ENCODE results near the gene RPL10A. TPM values are rescaled to one million over a fixed set of nuclear protein-coding genes. Genes with fewer than 3 reads are reported as not detected.

Gene RPL10A
- polyA plus RNA-seq, 3 donors: 345 to 1,242 (median 421) TPM

- Histone ChIP-seq H3K9ac (ENCODE audit: insufficient read depth, low read length, poor library complexity, severe bottlenecking) (peak overlapping the region; percentile 91), H3K4me1 (ENCODE audit: control insufficient read depth in 1 of 2, insufficient read depth in 2 of 2, low read length in 2 of 2) (peaks cover 23 to 30% of the 10 kb centered on the region in 2 donors), H3K36me3 (replicated peaks in 1 of 2; ENCODE audit: control insufficient read depth in 1 of 2, insufficient read depth in 2 of 2, low read length in 2 of 2) (peaks cover 34 to 43% of the 10 kb centered on the region in 2 donors), H2AFZ (ENCODE audit: insufficient read depth, low read depth, low read length, poor library complexity, severe bottlenecking) (peak overlapping the region; percentile 93), H4K20me1 (ENCODE audit: insufficient read depth, low read length) (peaks cover 51% of the 10 kb centered on the region), H3K27ac (ENCODE audit: low read depth in 1 of 2, low read length in 2 of 2) (peak overlapping the region; percentile 92 to 93), H3K27me3 (ENCODE audit: control insufficient read depth in 2 of 2, insufficient read depth in 2 of 2, low read length in 2 of 2) (no peaks in the 10 kb centered on the region), H3K79me2 (ENCODE audit: insufficient read depth, low read length) (peaks cover 29% of the 10 kb centered on the region), H3K4me3 (replicated peaks in 1 of 3; ENCODE audit: low read depth in 2 of 3, low read length in 3 of 3) (peak overlapping the region; percentile 80 to 99 (median 92)), H3K4me2 (replicated peaks; ENCODE audit: extremely low read depth, low read length, poor library complexity, severe bottlenecking) (peak overlapping the region; percentile 99), H3K9me3 (replicated peaks in 1 of 2; ENCODE audit: control insufficient read depth in 1 of 2, insufficient read depth in 1 of 2, low read length in 2 of 2) (no peaks in the 10 kb centered on the region)
- TF ChIP-seq, protein P1, sequence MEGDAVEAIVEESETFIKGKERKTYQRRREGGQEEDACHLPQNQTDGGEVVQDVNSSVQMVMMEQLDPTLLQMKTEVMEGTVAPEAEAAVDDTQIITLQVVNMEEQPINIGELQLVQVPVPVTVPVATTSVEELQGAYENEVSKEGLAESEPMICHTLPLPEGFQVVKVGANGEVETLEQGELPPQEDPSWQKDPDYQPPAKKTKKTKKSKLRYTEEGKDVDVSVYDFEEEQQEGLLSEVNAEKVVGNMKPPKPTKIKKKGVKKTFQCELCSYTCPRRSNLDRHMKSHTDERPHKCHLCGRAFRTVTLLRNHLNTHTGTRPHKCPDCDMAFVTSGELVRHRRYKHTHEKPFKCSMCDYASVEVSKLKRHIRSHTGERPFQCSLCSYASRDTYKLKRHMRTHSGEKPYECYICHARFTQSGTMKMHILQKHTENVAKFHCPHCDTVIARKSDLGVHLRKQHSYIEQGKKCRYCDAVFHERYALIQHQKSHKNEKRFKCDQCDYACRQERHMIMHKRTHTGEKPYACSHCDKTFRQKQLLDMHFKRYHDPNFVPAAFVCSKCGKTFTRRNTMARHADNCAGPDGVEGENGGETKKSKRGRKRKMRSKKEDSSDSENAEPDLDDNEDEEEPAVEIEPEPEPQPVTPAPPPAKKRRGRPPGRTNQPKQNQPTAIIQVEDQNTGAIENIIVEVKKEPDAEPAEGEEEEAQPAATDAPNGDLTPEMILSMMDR (IDR thresholded peaks at IDR 0.05): no peak
- H3K27ac Mint-ChIP-seq: peak overlapping the region; percentile 96 to 99 (median 98)
- peaks cover 0 to 6% (median 2%) of the 10 kb centered on the region in 3 donors for H3K27me3 Mint-ChIP-seq (ENCODE audit: low read depth in 3 of 3)
- H3K4me1 Mint-ChIP-seq: peaks cover 37% of the 10 kb centered on the region
- H3K36me3 Mint-ChIP-seq: peaks cover 41 to 53% of the 10 kb centered on the region in 2 donors
- DNase-seq: no peak
- peaks cover 0 to 7% (median 0%) of the 10 kb centered on the region in 7 donors for H3K9me3 Mint-ChIP-seq
- peak overlapping the region; percentile 98 for H3K4me3 Mint-ChIP-seq
- intact Hi-C loops (cut with micrococcal nuclease): loop anchor here (1.0 to 5.0 kb wide), 3 partner anchors 126 to 172 kb away; partner anchors contain the start of genes DEF6 (in 2 of the 2) and PPARD (in 1 of the 2)
- WGBS (ENCODE audit: insufficient coverage): 3% methylated on average over 30 of the region's 37 CpGs
Measured at GRCh38 chr6:35468980-35469750, 964 bp downstream of the RPL10A start.

- TF ChIP-seq, protein P1 (IDR thresholded peaks at IDR 0.05): no peak
- Histone ChIP-seq H2AFZ (ENCODE audit: insufficient read depth, low read depth, low read length, poor library complexity, severe bottlenecking) (no peak overlapping the region), H3K9me3 (replicated peaks in 1 of 2; ENCODE audit: control insufficient read depth in 1 of 2, insufficient read depth in 1 of 2, low read length in 2 of 2) (no peaks in the 10 kb centered on the region), H3K4me3 (replicated peaks in 1 of 3; ENCODE audit: low read depth in 2 of 3, low read length in 3 of 3) (peak overlapping the region; percentile 80 to 99 (median 92)), H3K79me2 (ENCODE audit: insufficient read depth, low read length) (peaks cover 29% of the 10 kb centered on the region), H4K20me1 (ENCODE audit: insufficient read depth, low read length) (peaks cover 51% of the 10 kb centered on the region), H3K9ac (ENCODE audit: insufficient read depth, low read length, poor library complexity, severe bottlenecking) (peak overlapping the region; percentile 91), H3K4me2 (replicated peaks; ENCODE audit: extremely low read depth, low read length, poor library complexity, severe bottlenecking) (peak overlapping the region; percentile 99), H3K36me3 (replicated peaks in 1 of 2; ENCODE audit: control insufficient read depth in 1 of 2, insufficient read depth in 2 of 2, low read length in 2 of 2) (peaks cover 34 to 49% of the 10 kb centered on the region in 2 donors), H3K4me1 (ENCODE audit: control insufficient read depth in 1 of 2, insufficient read depth in 2 of 2, low read length in 2 of 2) (peaks cover 23 to 30% of the 10 kb centered on the region in 2 donors), H3K27me3 (ENCODE audit: control insufficient read depth in 2 of 2, insufficient read depth in 2 of 2, low read length in 2 of 2) (no peaks in the 10 kb centered on the region), H3K27ac (ENCODE audit: low read depth in 1 of 2, low read length in 2 of 2) (peak overlapping the region in 1 of 2 donors; percentile 93)
- DNase-seq: no peak
- intact Hi-C loops (cut with micrococcal nuclease): loop anchor here (5.0 kb wide), 2 partner anchors 128 to 173 kb away; partner anchors contain the start of genes DEF6 (in 2 of the 2) and PPARD (in 1 of the 2)
- Mint-ChIP-seq H3K36me3 (peaks cover 39 to 58% of the 10 kb centered on the region in 2 donors), H3K9me3 (peaks cover 0 to 7% (median 0%) of the 10 kb centered on the region in 7 donors), H3K4me1 (peaks cover 37% of the 10 kb centered on the region), H3K27me3 (ENCODE audit: low read depth in 3 of 3) (peaks cover 0 to 8% (median 5%) of the 10 kb centered on the region in 3 donors), H3K27ac (peak overlapping the region; percentile 35 to 99 (median 96)), H3K4me3 (peak overlapping the region; percentile 98)
- WGBS (ENCODE audit: insufficient coverage): 57% methylated on average over 10 of the region's 18 CpGs
Measured at GRCh38 chr6:35469751-35470662, 1.8 kb downstream of the RPL10A start.

All from CD14-positive monocyte (primary cell).